ENCODE measurements around the gene IPPK.
A peak's percentile ranks its signal among the peaks of the same experiment; 100 is the strongest.

IPPK gene

DNA sequence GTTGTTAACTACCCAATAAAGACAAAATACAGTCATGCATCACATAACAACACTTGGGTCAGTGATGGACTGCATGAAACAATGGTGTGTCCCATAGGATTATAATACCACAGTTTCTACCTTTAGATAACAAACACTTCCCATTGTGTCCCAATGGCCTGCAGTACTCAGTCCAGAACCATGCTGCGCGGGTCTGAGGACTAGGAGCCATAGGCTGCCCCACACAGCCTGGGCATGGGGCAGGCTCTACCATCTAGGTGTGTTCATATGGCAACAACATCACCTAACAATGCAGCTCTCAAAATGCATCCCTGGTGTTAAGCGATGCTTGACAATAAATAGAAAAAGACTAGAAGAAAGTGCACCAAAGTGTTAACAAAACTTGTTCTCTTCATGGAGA is 6.8 kb downstream of the IPPK start:
- Histone ChIP-seq H3K36me3 (ENCODE audit: insufficient read depth, low read length) (peaks cover 26% of the 10 kb centered on the region; the same call in 1 of the 2 replicates), H3K27me3 (ENCODE audit: insufficient read depth, low read length) (no peaks in the 10 kb centered on the region), H3K4me1 (ENCODE audit: insufficient read depth, low read length, severe bottlenecking) (peaks cover 50% of the 10 kb centered on the region), H4K20me1 (ENCODE audit: insufficient read depth, low read length) (no peaks in the 10 kb centered on the region), H3K79me2 (ENCODE audit: insufficient read depth, low read length) (peaks cover 51% of the 10 kb centered on the region), H3F3A (ENCODE audit: insufficient read depth, low read length) (no peaks in the 10 kb centered on the region), H3K9me2 (ENCODE audit: low read depth, low read length) (no peaks in the 10 kb centered on the region), H3K9ac (ENCODE audit: low read length) (no peak overlapping the region), H3K4me3 (ENCODE audit: low read depth, low read length, poor library complexity, severe bottlenecking) (no peak overlapping the region), H3K4me2 (ENCODE audit: low read length) (no peak overlapping the region), H3K27ac (ENCODE audit: low read depth, low read length, poor library complexity, severe bottlenecking) (no peak overlapping the region), H2AFZ (ENCODE audit: low read length) (no peak overlapping the region), H3K9me3 (ENCODE audit: low read length) (no peaks in the 10 kb centered on the region)
- no peak for TF ChIP-seq EZH2 (IDR thresholded peaks at IDR 0.05; ENCODE audit: borderline replicate concordance, low read length)
- TF ChIP-seq CTCF (IDR thresholded peaks at IDR 0.05; ENCODE audit: low read length), result no peak

GRCh38 chr9:92661743-92662142 is 8.2 kb downstream of the IPPK start:
- Histone ChIP-seq H3K27ac (ENCODE audit: low read depth, low read length, poor library complexity, severe bottlenecking) (peak overlapping the region; percentile 13), H3K79me2 (ENCODE audit: insufficient read depth, low read length) (peaks cover 45% of the 10 kb centered on the region)

DNA sequence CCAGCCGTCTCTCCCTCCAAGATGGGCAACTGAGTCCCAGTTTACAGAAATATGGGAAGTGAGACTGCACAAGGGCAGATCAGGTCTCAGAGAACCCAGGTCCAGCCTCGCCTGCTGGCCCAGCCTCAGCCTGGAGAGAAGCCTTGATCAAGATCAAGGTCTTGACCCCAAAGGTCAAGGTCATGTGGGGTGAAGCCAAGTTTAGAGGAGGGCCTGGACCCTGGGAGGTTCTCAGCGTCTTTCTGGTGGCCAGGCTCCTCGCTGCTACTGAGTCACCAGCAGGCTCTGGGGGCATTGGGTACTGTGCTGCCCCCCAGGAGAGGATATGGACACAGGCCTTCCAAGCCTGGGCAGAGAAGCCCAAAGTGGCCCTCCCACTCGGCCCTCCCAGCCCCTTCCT is 8.8 kb downstream of the IPPK start:
- no peaks in the 10 kb centered on the region for H4K20me1 ChIP-seq (ENCODE audit: insufficient read depth, low read length)
- H3K4me2 ChIP-seq (ENCODE audit: low read length), result no peak overlapping the region
- no peak overlapping the region for H3K4me3 ChIP-seq (ENCODE audit: low read depth, low read length, poor library complexity, severe bottlenecking)
- H3K27ac ChIP-seq (ENCODE audit: low read depth, low read length, poor library complexity, severe bottlenecking), result peak overlapping the region; percentile 13
- peaks cover 29% of the 10 kb centered on the region; the same call in 1 of the 2 replicates for H3K36me3 ChIP-seq (ENCODE audit: insufficient read depth, low read length)
- no peaks in the 10 kb centered on the region for H3K9me2 ChIP-seq (ENCODE audit: low read depth, low read length)
- no peak overlapping the region for H2AFZ ChIP-seq (ENCODE audit: low read length)
- H3F3A ChIP-seq (ENCODE audit: insufficient read depth, low read length), result no peaks in the 10 kb centered on the region
- no peaks in the 10 kb centered on the region for H3K9me3 ChIP-seq (ENCODE audit: low read length)
- H3K27me3 ChIP-seq (ENCODE audit: insufficient read depth, low read length), result no peaks in the 10 kb centered on the region
- no peak overlapping the region for H3K9ac ChIP-seq (ENCODE audit: low read length)
- TF ChIP-seq EZH2 (IDR thresholded peaks at IDR 0.05; ENCODE audit: borderline replicate concordance, low read length) (no peak), CTCF (IDR thresholded peaks at IDR 0.05; ENCODE audit: low read length) (no peak)
- peaks cover 43% of the 10 kb centered on the region for H3K79me2 ChIP-seq (ENCODE audit: insufficient read depth, low read length)
- peaks cover 33% of the 10 kb centered on the region for H3K4me1 ChIP-seq (ENCODE audit: insufficient read depth, low read length, severe bottlenecking)

More at GRCh38 chr9:92661743-92662142, 8.2 kb downstream of the IPPK start:
- Histone ChIP-seq H3K36me3 (ENCODE audit: insufficient read depth, low read length) (peaks cover 29% of the 10 kb centered on the region; the same call in 1 of the 2 replicates), H3K4me3 (ENCODE audit: low read depth, low read length, poor library complexity, severe bottlenecking) (no peak overlapping the region), H3K9me2 (ENCODE audit: low read depth, low read length) (no peaks in the 10 kb centered on the region), H3K4me1 (ENCODE audit: insufficient read depth, low read length, severe bottlenecking) (peaks cover 40% of the 10 kb centered on the region), H2AFZ (ENCODE audit: low read length) (no peak overlapping the region), H3F3A (ENCODE audit: insufficient read depth, low read length) (no peaks in the 10 kb centered on the region), H4K20me1 (ENCODE audit: insufficient read depth, low read length) (no peaks in the 10 kb centered on the region), H3K9ac (ENCODE audit: low read length) (no peak overlapping the region), H3K9me3 (ENCODE audit: low read length) (no peaks in the 10 kb centered on the region), H3K27me3 (ENCODE audit: insufficient read depth, low read length) (no peaks in the 10 kb centered on the region), H3K4me2 (ENCODE audit: low read length) (no peak overlapping the region)
- TF ChIP-seq EZH2 (IDR thresholded peaks at IDR 0.05; ENCODE audit: borderline replicate concordance, low read length) (no peak), CTCF (IDR thresholded peaks at IDR 0.05; ENCODE audit: low read length) (no peak)
